ENCODE measurements around the gene CTNNA2. TPM values are rescaled to one million over a fixed set of nuclear protein-coding genes. Genes with fewer than 3 reads are reported as not detected.

CTNNA2 gene
- total RNA-seq, 2 donors from 2014 or later, result not detected

- no peak for DNase-seq
- ATAC-seq, result no peak
- intact Hi-C loops (cut with DNase I), result no loop called here
These were observed 851.0 kb downstream of the CTNNA2 start for GRCh38 chr2:80363791-80364349.

- no peak for DNase-seq
- no peak for ATAC-seq
- intact Hi-C loops (cut with DNase I), result no loop called here
These were observed 851.8 kb downstream of the CTNNA2 start for GRCh38 chr2:80364524-80365212.

GRCh38 chr2:80365762-80366161 is 852.9 kb downstream of the CTNNA2 start:
- DNase-seq (no peak), ATAC-seq (no peak)
- intact Hi-C loops (cut with DNase I), result no loop called here

- no peak for DNase-seq
- ATAC-seq, result no peak
- intact Hi-C loops (cut with DNase I), result no loop called here
These were observed 857.6 kb downstream of the CTNNA2 start for GRCh38 chr2:80370375-80371009.

- ATAC-seq (no peak), DNase-seq (no peak)
- intact Hi-C loops (cut with DNase I), result no loop called here
These were observed 861.3 kb downstream of the CTNNA2 start for GRCh38 chr2:80374105-80374504.

GRCh38 chr2:80377071-80377470 is 864.2 kb downstream of the CTNNA2 start:
- intact Hi-C loops (cut with DNase I), result no loop called here
- ATAC-seq (no peak), DNase-seq (no peak)

GRCh38 chr2:80380736-80381135 is 867.9 kb downstream of the CTNNA2 start:
- ATAC-seq (peak in 1 of 2 donors; percentile 19), DNase-seq (no peak)
- intact Hi-C loops (cut with DNase I), result no loop called here

- DNase-seq, result no peak
- intact Hi-C loops (cut with DNase I), result no loop called here
- ATAC-seq, result no peak
These were observed 868.8 kb downstream of the CTNNA2 start for GRCh38 chr2:80381666-80382065.

GRCh38 chr2:80392441-80392840 is 879.6 kb downstream of the CTNNA2 start:
- DNase-seq (no peak), ATAC-seq (no peak)
- intact Hi-C loops (cut with DNase I), result no loop called here

- ATAC-seq (no peak), DNase-seq (no peak)
- intact Hi-C loops (cut with DNase I), result no loop called here
These were observed 881.1 kb downstream of the CTNNA2 start for GRCh38 chr2:80393991-80394390.

- DNase-seq, result no peak
- intact Hi-C loops (cut with DNase I), result no loop called here
- no peak for ATAC-seq
These were observed 882.4 kb downstream of the CTNNA2 start for GRCh38 chr2:80395251-80395650.

- no peak for DNase-seq
- intact Hi-C loops (cut with DNase I), result no loop called here
These were observed 883.4 kb downstream of the CTNNA2 start for GRCh38 chr2:80396276-80396675.

GRCh38 chr2:80403081-80403480 is 890.2 kb downstream of the CTNNA2 start:
- no peak for ATAC-seq
- DNase-seq, result no peak
- intact Hi-C loops (cut with DNase I), result no loop called here

More at GRCh38 chr2:80396276-80396675, 883.4 kb downstream of the CTNNA2 start:
- no peak for ATAC-seq

- ATAC-seq (no peak), DNase-seq (no peak)
- intact Hi-C loops (cut with DNase I), result no loop called here
These were observed 894.5 kb downstream of the CTNNA2 start for GRCh38 chr2:80407377-80407776.

- intact Hi-C loops (cut with DNase I), result no loop called here
- DNase-seq, result no peak
These were observed 897.5 kb downstream of the CTNNA2 start for GRCh38 chr2:80410346-80410745.

GRCh38 chr2:80413136-80413535 is 900.3 kb downstream of the CTNNA2 start:
- DNase-seq (no peak), ATAC-seq (no peak)
- intact Hi-C loops (cut with DNase I), result no loop called here

More at GRCh38 chr2:80410346-80410745, 897.5 kb downstream of the CTNNA2 start:
- no peak for ATAC-seq

GRCh38 chr2:80417737-80418136 is 904.9 kb downstream of the CTNNA2 start:
- no peak for ATAC-seq
- DNase-seq, result no peak
- intact Hi-C loops (cut with DNase I), result no loop called here

GRCh38 chr2:80420530-80421208 is 907.8 kb downstream of the CTNNA2 start:
- no peak for ATAC-seq
- intact Hi-C loops (cut with DNase I), result no loop called here
- DNase-seq, result no peak

- ATAC-seq, result no peak
- no peak for DNase-seq
- intact Hi-C loops (cut with DNase I), result loop anchor here in 1 of 2 donors (5.0 kb wide), 1 partner anchor 102 kb away; no protein-coding TSS in a partner anchor
These were observed 916.4 kb downstream of the CTNNA2 start for GRCh38 chr2:80429251-80429650.

- DNase-seq, result no peak
- ATAC-seq, result no peak
- intact Hi-C loops (cut with DNase I), result no loop called here
These were observed 925.1 kb downstream of the CTNNA2 start for GRCh38 chr2:80437959-80438358.

Measured in left cardiac atrium (tissue), 4 donors.